IMR-90 (cell line): ENCODE measurements around the gene XYLT2. TPM values are rescaled to one million over a fixed set of nuclear protein-coding genes. Genes with fewer than 3 reads are reported as not detected.
"Not testable (repeated sequence)": the region's sequence is repeated elsewhere in the genome, so short reads cannot be mapped to it uniquely, and the experiment has no call there.

Source experiments
- ATAC-seq: fragments of 200-7000 bp; cut with Tn5 transposase; 2 replicates; pipeline ENCODE4 v1.9.1; 2020; ENCODE audit warnings: low read depth, mild to moderate bottlenecking, moderate library complexity
- BruUV-seq: library from RNA; stranded (reverse); fragments of 400-500 nt; replicated peaks from 2 replicates; lab custom pipeline; 2021; lab: Mats Ljungman, UMichigan
- CTCF ChIA-PET: fragments of 300-600 bp; formaldehyde crosslinking; extraction: SDS; loops from one replicate; lab custom pipeline; 2021; ENCODE audit warnings: antibody characterized with exemption; lab: Yijun Ruan, JAX
- POLR2A ChIA-PET: fragments of 300-600 bp; sonication (Branson Sonifier 250); formaldehyde crosslinking; loops from one replicate; lab custom pipeline; 2022; ENCODE audit warnings: antibody characterized with exemption; ENCODE audit not compliant: unreplicated experiment; lab: Charles Lee
- DNase-seq: peaks from one replicate; pipeline ENCODE4 v3.0.0; 2013
- H2AFZ ChIP-seq: replicated peaks from 2 replicates; pipeline ENCODE3; 2013; ENCODE audit warnings: low read length, mild to moderate bottlenecking; ENCODE audit not compliant: poor library complexity
- H2AK5ac ChIP-seq: 2 replicates; pipeline ENCODE4 v1.6.1; 2013; ENCODE audit warnings: low read depth, low read length, inconsistent platforms
- H2AK9ac ChIP-seq: replicated peaks from 2 replicates; pipeline ENCODE3; 2013; ENCODE audit warnings: mild to moderate bottlenecking, low read depth, low read length, moderate library complexity; ENCODE audit not compliant: poor library complexity
- H2BK120ac ChIP-seq: 2 replicates; pipeline ENCODE4 v1.6.1; 2013; ENCODE audit warnings: low read depth, low read length, inconsistent platforms
- H2BK15ac ChIP-seq: 3 replicates; pipeline ENCODE4 v1.6.1; 2013; ENCODE audit warnings: low read depth, low read length, inconsistent platforms
- H2BK20ac ChIP-seq: 2 replicates; pipeline ENCODE4 v1.6.1; 2013; ENCODE audit warnings: low read depth, mild to moderate bottlenecking, inconsistent platforms, low read length, moderate library complexity
- H2BK5ac ChIP-seq: 2 replicates; pipeline ENCODE4 v1.6.1; 2013; ENCODE audit warnings: mild to moderate bottlenecking, low read depth, low read length, inconsistent platforms; ENCODE audit not compliant: poor library complexity, severe bottlenecking
- H3K14ac ChIP-seq: replicated peaks from 2 replicates; pipeline ENCODE4 v1.6.1; 2013; ENCODE audit warnings: low read depth, low read length, inconsistent platforms
- H3K18ac ChIP-seq: 2 replicates; pipeline ENCODE4 v1.6.1; 2013; ENCODE audit warnings: low read depth, low read length, control low read depth
- H3K23ac ChIP-seq: 2 replicates; pipeline ENCODE4 v1.6.1; 2013; ENCODE audit warnings: low read depth, low read length, inconsistent platforms
- H3K27ac ChIP-seq: 2 replicates; pipeline ENCODE4 v1.5.1; 2013; ENCODE audit warnings: mild to moderate bottlenecking, control low read depth, low read length; ENCODE audit not compliant: insufficient read depth
- H3K27me3 ChIP-seq: 2 replicates; pipeline ENCODE4 v1.6.1; 2013; ENCODE audit warnings: low read length; ENCODE audit not compliant: control insufficient read depth, insufficient read depth
- H3K36me3 ChIP-seq: 2 replicates; pipeline ENCODE4 v1.6.1; 2013; ENCODE audit warnings: low read length, mixed read lengths; ENCODE audit not compliant: control insufficient read depth, insufficient read depth
- H3K4ac ChIP-seq: 2 replicates; pipeline ENCODE4 v1.6.1; 2013; ENCODE audit warnings: low read depth, low read length, inconsistent platforms
- H3K4me1 ChIP-seq: 2 replicates; pipeline ENCODE4 v1.6.1; 2013; ENCODE audit warnings: low read length, mixed read lengths; ENCODE audit not compliant: control insufficient read depth, insufficient read depth
- H3K4me2 ChIP-seq: 2 replicates; pipeline ENCODE4 v1.6.1; 2013; ENCODE audit warnings: low read depth, mild to moderate bottlenecking, control low read depth, low read length, moderate library complexity
- H3K4me3 ChIP-seq: 2 replicates; pipeline ENCODE4 v1.5.1; 2013; ENCODE audit warnings: low read depth, mild to moderate bottlenecking, control low read depth, low read length, moderate library complexity; ENCODE audit not compliant: insufficient read depth
- H3K56ac ChIP-seq: 2 replicates; pipeline ENCODE4 v1.6.1; 2013; ENCODE audit warnings: low read length, inconsistent platforms; ENCODE audit not compliant: insufficient read depth; ENCODE audit errors: extremely low read depth
- H3K79me1 ChIP-seq, 2 experiments: 2 replicates each; pipeline ENCODE4 v1.6.1; 2013; ENCODE audit warnings: low read length in 2 of 2, inconsistent platforms in 1 of 2, low read depth in 1 of 2
- H3K9ac ChIP-seq: 2 replicates; pipeline ENCODE4 v1.6.1; 2013; ENCODE audit warnings: low read depth, low read length, control low read depth
- H3K9me1 ChIP-seq: 2 replicates; pipeline ENCODE4 v1.6.1; 2013; ENCODE audit warnings: low read length, inconsistent platforms; ENCODE audit not compliant: insufficient read depth
- H3K9me3 ChIP-seq: 2 replicates; pipeline ENCODE4 v1.6.1; 2013; ENCODE audit warnings: low read length; ENCODE audit not compliant: control insufficient read depth, insufficient read depth
- H4K20me1 ChIP-seq: 2 replicates; pipeline ENCODE4 v1.6.1; 2013; ENCODE audit warnings: low read length, inconsistent platforms; ENCODE audit not compliant: insufficient read depth
- H4K5ac ChIP-seq: 2 replicates; pipeline ENCODE4 v1.6.1; 2013; ENCODE audit warnings: mild to moderate bottlenecking, low read depth, low read length, control low read depth
- H4K8ac ChIP-seq, 2 experiments: 2 replicates each; pipeline ENCODE4 v1.6.1; 2013; ENCODE audit warnings: low read depth in 2 of 2, low read length in 2 of 2, control low read depth in 1 of 2, inconsistent platforms in 1 of 2
- H4K91ac ChIP-seq: 2 replicates; pipeline ENCODE4 v1.6.1; 2013; ENCODE audit warnings: low read depth, low read length, inconsistent platforms; ENCODE audit not compliant: insufficient read depth
- CEBPB ChIP-seq: IDR thresholded peaks from 2 replicates; pipeline ENCODE4 v1.6.1; 2012; ENCODE audit warnings: low read depth, low read length, improper control_type of control experiment
- MXI1 ChIP-seq: IDR thresholded peaks from 2 replicates; pipeline ENCODE4 v1.6.1; 2012; ENCODE audit warnings: low read depth, mild to moderate bottlenecking, low read length, moderate library complexity, borderline replicate concordance
- POLR2A ChIP-seq: IDR thresholded peaks from 2 replicates; pipeline ENCODE4 v1.6.1; 2012; ENCODE audit warnings: mild to moderate bottlenecking, low read depth, low read length
- WGBS, 2 experiments: methylation state at CpG; one replicate each; pipeline versions ENCODE4 v1.1.5 to v1.1.7; 2013; ENCODE audit warnings: missing lambda C conversion rate in 2 of 2; ENCODE audit not compliant: insufficient read length in 1 of 2; ENCODE audit errors: extremely low coverage in 2 of 2; 5-methylcytosine and 5-hydroxymethylcytosine counted together
- dilution Hi-C: fragments of 300-500 bp; cut with HindIII; formaldehyde crosslinking; loops from one replicate; pipeline ENCODE4 v1.14.3; 2018; ENCODE audit warnings: low sequenced_read_pairs; ENCODE audit not compliant: unreplicated experiment
- in situ Hi-C: fragments of 300-500 bp; cut with MboI; formaldehyde crosslinking; loops from 3 replicates; pipeline ENCODE4 v1.14.3; 2019; ENCODE audit warnings: low sequenced_read_pairs, inconsistent platforms, mixed read lengths
- intact Hi-C: fragments of 100-400 bp; cut with micrococcal nuclease; formaldehyde crosslinking; loops from 2 replicates; pipeline ENCODE4 v1.10.0; 2022
- polyA plus RNA-seq, 3 experiments: library from polyadenylated mRNA; depleted of rRNA; stranded (reverse); fragments of >200 nt; gene quantifications; 2 replicates each; pipeline ENCODE4 v1.2.3, GENCODE V29; 2012; ENCODE audit warnings: low replicate concordance in 1 of 3
- total RNA-seq: library from RNA; depleted of rRNA; stranded (reverse); fragments of >200 nt; gene quantifications from 2 replicates; pipeline ENCODE4 v1.2.3, GENCODE V29; 2012

The XYLT2 gene
- total and polyA plus RNA-seq, 2 of the 4 experiments (the other 2 are of a cell fraction) = 27.7 to 31.9 TPM

DNA sequence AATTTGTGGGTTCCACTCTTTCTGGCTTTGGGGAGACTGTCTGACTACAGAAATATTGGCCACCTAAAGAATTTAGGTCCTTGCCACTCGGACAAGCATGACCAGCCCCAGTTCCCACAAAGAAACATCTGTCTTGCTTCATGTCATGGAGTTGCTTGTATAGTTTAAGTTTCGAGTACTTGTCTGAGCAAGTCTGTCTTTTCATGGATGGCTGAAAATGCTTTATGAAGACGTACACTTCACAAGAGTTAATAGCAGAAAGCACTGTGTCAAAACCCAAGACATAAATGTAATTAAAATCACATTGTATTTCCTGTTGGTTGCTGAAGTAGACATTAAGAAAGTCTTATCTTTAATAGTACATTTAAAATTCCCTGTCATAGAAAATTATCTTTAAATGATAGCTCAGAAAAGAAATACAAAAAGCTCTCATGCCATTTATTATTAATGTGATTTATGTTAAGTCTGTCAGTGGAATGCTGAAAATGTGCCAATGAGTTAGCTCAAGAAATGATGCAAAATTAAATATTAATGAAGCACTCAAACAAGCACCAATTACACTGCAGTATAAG lies 29.8 kb upstream of the XYLT2 start:
- Histone ChIP-seq H2AK5ac (no peak overlapping the region), H3K14ac (no peak overlapping the region), H4K5ac (no peak overlapping the region), H2BK5ac (no peak overlapping the region), H3K27me3 (peaks cover 32% of the 10 kb centered on the region), H3K4me3 (no peak overlapping the region), H3K18ac (no peak overlapping the region), H4K20me1 (no peaks in the 10 kb centered on the region), H2AFZ (no peak overlapping the region), H2AK9ac (no peak overlapping the region), H3K27ac (no peak overlapping the region), H2BK15ac (no peak overlapping the region), H3K9ac (no peak overlapping the region), H3K9me1 (no peaks in the 10 kb centered on the region), H3K9me3 (no peaks in the 10 kb centered on the region), H3K4ac (no peak overlapping the region), H3K4me2 (no peak overlapping the region), H2BK20ac (no peak overlapping the region), H3K23ac (no peak overlapping the region), H3K4me1 (peaks cover 6% of the 10 kb centered on the region), H2BK120ac (no peak overlapping the region), H3K36me3 (no peaks in the 10 kb centered on the region), H3K79me1 (no peaks in the 10 kb centered on the region), H4K8ac (no peak overlapping the region), H4K91ac (no peak overlapping the region), H3K56ac (no peak overlapping the region)
- dilution Hi-C loops (no loop called here), intact Hi-C loops (no loop called here), in situ Hi-C loops (loop anchor here (25.0 kb wide), 1 partner anchor 429 kb away; no protein-coding TSS in a partner anchor)
- TF ChIP-seq POLR2A = no peak
- TF ChIP-seq MXI1 = no peak
- TF ChIP-seq CEBPB = no peak
- BruUV-seq = no TSS peak
- no CpG with 5 or more reads among the region's 3 CpGs for WGBS, 2 experiments
- ATAC-seq (no peak), DNase-seq (no peak)
- ChIA-PET CTCF (interaction anchor here (0.8 kb wide), 1 partner anchor 18 kb away, joined by 5 read pairs; no protein-coding TSS in a partner anchor), POLR2A (interaction anchor here (0.6 kb wide), 1 partner anchor 106 kb away, joined by 3 read pairs; no protein-coding TSS in a partner anchor)

DNA sequence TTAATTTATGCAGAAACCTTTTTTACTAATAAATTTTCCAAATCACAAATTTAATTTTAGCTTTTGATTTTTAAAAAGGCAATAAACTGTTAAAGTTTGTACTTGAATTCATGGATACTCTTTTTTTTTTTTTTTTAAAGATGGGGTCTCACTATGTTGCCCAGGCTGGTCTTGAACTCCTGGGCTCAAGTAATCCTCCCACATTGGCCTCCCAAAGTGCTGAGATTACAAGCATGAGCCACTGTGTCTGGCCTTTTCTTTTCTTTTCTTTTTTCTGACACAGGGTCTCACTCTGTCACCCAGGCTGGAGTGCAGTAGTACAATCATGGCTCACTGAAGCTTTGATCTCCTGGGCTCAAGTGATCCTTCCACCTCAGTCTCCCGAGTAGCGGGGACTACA lies 29.3 kb upstream of the XYLT2 start:
- CTCF ChIA-PET = interaction anchor here (0.8 kb wide), 1 partner anchor 19 kb away, joined by 5 read pairs; no protein-coding TSS in a partner anchor

More for the DNA sequence above, 29.3 kb upstream of the XYLT2 start:
- H2BK5ac ChIP-seq, H3K4me3 ChIP-seq, intact Hi-C loops, H3K14ac ChIP-seq, H4K20me1 ChIP-seq, ATAC-seq, H4K5ac ChIP-seq, BruUV-seq, H2AK5ac ChIP-seq, H3K27ac ChIP-seq, H4K91ac ChIP-seq, H3K79me1 ChIP-seq, H3K4me2 ChIP-seq, H2BK120ac ChIP-seq, H3K4ac ChIP-seq, dilution Hi-C loops, H2BK20ac ChIP-seq, H3K56ac ChIP-seq, H4K8ac ChIP-seq, H3K36me3 ChIP-seq, DNase-seq, H3K18ac ChIP-seq, H3K4me1 ChIP-seq, H3K23ac ChIP-seq, H2BK15ac ChIP-seq, H2AK9ac ChIP-seq, H3K9ac ChIP-seq, H2AFZ ChIP-seq, H3K9me1 ChIP-seq, H3K9me3 ChIP-seq: not testable (repeated sequence)
- POLR2A ChIA-PET = interaction anchor here (0.6 kb wide), 1 partner anchor 107 kb away, joined by 3 read pairs; no protein-coding TSS in a partner anchor
- H3K27me3 ChIP-seq = peaks cover 32% of the 10 kb centered on the region
- in situ Hi-C loops = loop anchor here (25.0 kb wide), 1 partner anchor 429 kb away; no protein-coding TSS in a partner anchor
- no CpG with 5 or more reads among the region's 2 CpGs for WGBS, 2 experiments
